NCI-H446 treated with DMSO at 0.1 percent for 48 hours (cell line): ENCODE results near the gene LTF.
"Not testable (repeated sequence)": the region's sequence is repeated elsewhere in the genome, so short reads cannot be mapped to it uniquely, and the experiment has no call there.

Source experiments
- DNase-seq: peaks from one replicate; lab custom pipeline; 2025; lab: John Stamatoyannopoulos, UW

The LTF gene

GRCh38 chr3:46440531-46441294 lies 24.0 kb downstream of the LTF start:
- no peak for DNase-seq

- no peak for DNase-seq
Measured at GRCh38 chr3:46438831-46439230, 25.9 kb downstream of the LTF start.

- DNase-seq: no peak
Measured at GRCh38 chr3:46435081-46435726, 29.5 kb downstream of the LTF start.

GRCh38 chr3:46433841-46434240 lies 30.9 kb downstream of the LTF start:
- DNase-seq: no peak

- DNase-seq: not testable (repeated sequence)
Measured at GRCh38 chr3:46433118-46433517, 31.6 kb downstream of the LTF start.

GRCh38 chr3:46431905-46432304 lies 32.8 kb downstream of the LTF start:
- not testable (repeated sequence) for DNase-seq

GRCh38 chr3:46430879-46431278 lies 33.8 kb downstream of the LTF start:
- not testable (repeated sequence) for DNase-seq

- DNase-seq: no peak
Measured at GRCh38 chr3:46429671-46430070, 35.0 kb downstream of the LTF start.

- DNase-seq: no peak
Measured at GRCh38 chr3:46429250-46429649, 35.5 kb downstream of the LTF start.

GRCh38 chr3:46427916-46428833 lies 36.5 kb downstream of the LTF start:
- DNase-seq: no peak

- not testable (repeated sequence) for DNase-seq
Measured at GRCh38 chr3:46427404-46427803, 37.3 kb downstream of the LTF start.

GRCh38 chr3:46426476-46426875 lies 38.2 kb downstream of the LTF start:
- not testable (repeated sequence) for DNase-seq

- no peak for DNase-seq
Measured at GRCh38 chr3:46423588-46423987, 41.1 kb downstream of the LTF start.

GRCh38 chr3:46422617-46423016 lies 42.1 kb downstream of the LTF start:
- DNase-seq: no peak

- no peak for DNase-seq
Measured at GRCh38 chr3:46420931-46421330, 43.8 kb downstream of the LTF start.

- no peak for DNase-seq
Measured at GRCh38 chr3:46419816-46420215, 44.9 kb downstream of the LTF start.

- DNase-seq: no peak
Measured at GRCh38 chr3:46417841-46418611, 46.7 kb downstream of the LTF start.

- DNase-seq: no peak
Measured at GRCh38 chr3:46416811-46417510, 47.7 kb downstream of the LTF start.

GRCh38 chr3:46416125-46416810 lies 48.4 kb downstream of the LTF start:
- DNase-seq: no peak

- DNase-seq: no peak
Measured at GRCh38 chr3:46414739-46415138, 50.0 kb downstream of the LTF start.

- DNase-seq: no peak
Measured at GRCh38 chr3:46413951-46414350, 50.8 kb downstream of the LTF start.
